ENCODE measurements around the gene PNLIP.

PNLIP gene

GRCh38 chr10:116545756-116546155 lies at the start of gene PNLIP:
PNLIP (plus strand) TSS chr10:116545931; CDS start chr10:116546093, 162 bp downstream.
- no peak for DNase-seq

GRCh38 chr10:116504786-116505185 lies 40.9 kb upstream of the PNLIP start:
- DNase-seq, result no peak

GRCh38 chr10:116510565-116510964 lies 35.2 kb upstream of the PNLIP start:
- no peak for DNase-seq

GRCh38 chr10:116511365-116511764 lies 34.4 kb upstream of the PNLIP start:
- no peak for DNase-seq

- no peak for DNase-seq
Measured at GRCh38 chr10:116521424-116522290, 24.1 kb upstream of the PNLIP start.

GRCh38 chr10:116522803-116523381 lies 22.8 kb upstream of the PNLIP start:
- no peak for DNase-seq

GRCh38 chr10:116524736-116525135 lies 21.0 kb upstream of the PNLIP start:
- DNase-seq, result no peak

GRCh38 chr10:116526219-116526618 lies 19.5 kb upstream of the PNLIP start:
- no peak for DNase-seq

- no peak for DNase-seq
Measured at GRCh38 chr10:116536810-116537209, 8.9 kb upstream of the PNLIP start.

- no peak for DNase-seq
Measured at GRCh38 chr10:116538456-116538855, 7.3 kb upstream of the PNLIP start.

- no peak for DNase-seq
Measured at GRCh38 chr10:116538992-116539391, 6.7 kb upstream of the PNLIP start.

- no peak for DNase-seq
Measured at GRCh38 chr10:116540814-116541213, 4.9 kb upstream of the PNLIP start.

- no peak for DNase-seq
Measured at GRCh38 chr10:116542007-116542677, 3.6 kb upstream of the PNLIP start.

- no peak for DNase-seq
Measured at GRCh38 chr10:116545122-116545521, 609 bp upstream of the PNLIP start.

GRCh38 chr10:116548301-116548700 lies 2.6 kb downstream of the PNLIP start:
- no peak for DNase-seq

- DNase-seq, result no peak
Measured at GRCh38 chr10:116553378-116553980, 7.7 kb downstream of the PNLIP start.

GRCh38 chr10:116554628-116555027 lies 8.9 kb downstream of the PNLIP start:
- no peak for DNase-seq

GRCh38 chr10:116555880-116556279 lies 10.1 kb downstream of the PNLIP start:
- DNase-seq, result no peak

GRCh38 chr10:116557305-116557880 lies 11.7 kb downstream of the PNLIP start:
- no peak for DNase-seq

GRCh38 chr10:116565534-116565933 lies 19.8 kb downstream of the PNLIP start:
- DNase-seq, result no peak

- no peak for DNase-seq
Measured at GRCh38 chr10:116566932-116567331, 21.2 kb downstream of the PNLIP start.

- no peak for DNase-seq
Measured at GRCh38 chr10:116567335-116567734, 21.6 kb downstream of the PNLIP start.

- no peak for DNase-seq
Measured at GRCh38 chr10:116574797-116575196, 29.1 kb downstream of the PNLIP start.
